ENCODE measurements around the gene GTF2F2. TPM values are rescaled to one million over a fixed set of nuclear protein-coding genes. Genes with fewer than 3 reads are reported as not detected.

Gene GTF2F2
- total and polyA plus RNA-seq, 9 of the 15 experiments (the other 6 are each of a cell fraction or from before 2014, with no cell fraction given): 19.7 to 44.8 (median 32.4) TPM

DNA sequence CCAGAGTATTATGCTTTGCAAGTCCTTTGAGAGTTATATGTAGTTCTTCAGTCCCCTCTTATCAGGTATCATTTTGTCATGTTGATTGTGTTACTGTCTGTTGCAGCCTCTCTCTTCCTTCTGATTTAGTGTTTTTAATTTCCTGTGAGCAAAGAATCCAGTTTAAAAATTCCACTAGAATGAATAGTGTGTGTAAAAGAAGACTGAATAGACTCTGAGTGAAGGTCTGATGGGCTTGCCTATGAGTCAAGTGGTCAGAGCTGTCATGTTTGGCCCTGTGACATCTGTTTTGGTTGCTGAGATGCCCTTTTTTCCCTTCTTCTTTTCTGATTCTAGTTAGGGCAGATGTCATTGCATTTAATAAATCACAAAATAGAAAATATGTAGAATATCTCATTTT lies 103.9 kb downstream of the GTF2F2 start (continued):
- no peak for TF ChIP-seq CTCF (IDR thresholded peaks at IDR 0.05 in 2 of 3, conservative IDR thresholded peaks at IDR 0.05 in 1 of 3; ENCODE audit: insufficient read depth in 2 of 3, low read depth in 1 of 3, low read length in 3 of 3)
- TF ChIP-seq IRF2 (CRISPR knock-in tag; IDR thresholded peaks at IDR 0.05): no peak
- TF ChIP-seq, protein P1, sequence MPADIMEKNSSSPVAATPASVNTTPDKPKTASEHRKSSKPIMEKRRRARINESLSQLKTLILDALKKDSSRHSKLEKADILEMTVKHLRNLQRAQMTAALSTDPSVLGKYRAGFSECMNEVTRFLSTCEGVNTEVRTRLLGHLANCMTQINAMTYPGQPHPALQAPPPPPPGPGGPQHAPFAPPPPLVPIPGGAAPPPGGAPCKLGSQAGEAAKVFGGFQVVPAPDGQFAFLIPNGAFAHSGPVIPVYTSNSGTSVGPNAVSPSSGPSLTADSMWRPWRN (IDR thresholded peaks at IDR 0.05; ENCODE audit: low read depth): no peak
- TF ChIP-seq RBM25 (IDR thresholded peaks at IDR 0.05; ENCODE audit: low read depth, low read length, severe bottlenecking): no peak
- TF ChIP-seq PCBP1 (IDR thresholded peaks at IDR 0.05; ENCODE audit: low read depth, low read length, poor library complexity, severe bottlenecking): no peak
- TF ChIP-seq NR1H2 (CRISPR knock-in tag; IDR thresholded peaks at IDR 0.05): no peak
- TF ChIP-seq ZBED1 (IDR thresholded peaks at IDR 0.05): no peak
- TF ChIP-seq BACH1 (tag; IDR thresholded peaks at IDR 0.05): no peak
- no peak for TF ChIP-seq DPF2 (IDR thresholded peaks at IDR 0.05)

GRCh38 chr13:45225370-45225769 lies 105.1 kb downstream of the GTF2F2 start:
- no peak for FAIRE-seq
- ATAC-seq: no peak
- TF ChIP-seq IRF2 (CRISPR knock-in tag; IDR thresholded peaks at IDR 0.05) (no peak), SFPQ (IDR thresholded peaks at IDR 0.05; ENCODE audit: low read depth, low read length) (no peak), CREBBP (IDR thresholded peaks at IDR 0.05; ENCODE audit: low read depth, low read length) (no peak), KLF10 (CRISPR knock-in tag; IDR thresholded peaks at IDR 0.05) (no peak), CBX8 (IDR thresholded peaks at IDR 0.05; ENCODE audit: borderline replicate concordance, extremely low read depth, low read depth, low read length, poor library complexity, severe bottlenecking) (no peak), ZNF263 (CRISPR knock-in tag; IDR thresholded peaks at IDR 0.05; ENCODE audit: borderline replicate concordance) (no peak), ZNF316 (IDR thresholded peaks at IDR 0.05) (no peak)
- TF ChIP-seq, protein P2, sequence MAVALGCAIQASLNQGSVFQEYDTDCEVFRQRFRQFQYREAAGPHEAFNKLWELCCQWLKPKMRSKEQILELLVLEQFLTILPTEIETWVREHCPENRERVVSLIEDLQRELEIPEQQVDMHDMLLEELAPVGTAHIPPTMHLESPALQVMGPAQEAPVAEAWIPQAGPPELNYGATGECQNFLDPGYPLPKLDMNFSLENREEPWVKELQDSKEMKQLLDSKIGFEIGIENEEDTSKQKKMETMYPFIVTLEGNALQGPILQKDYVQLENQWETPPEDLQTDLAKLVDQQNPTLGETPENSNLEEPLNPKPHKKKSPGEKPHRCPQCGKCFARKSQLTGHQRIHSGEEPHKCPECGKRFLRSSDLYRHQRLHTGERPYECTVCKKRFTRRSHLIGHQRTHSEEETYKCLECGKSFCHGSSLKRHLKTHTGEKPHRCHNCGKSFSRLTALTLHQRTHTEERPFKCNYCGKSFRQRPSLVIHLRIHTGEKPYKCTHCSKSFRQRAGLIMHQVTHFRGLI (CRISPR knock-in tag; IDR thresholded peaks at IDR 0.05): no peak

More at GRCh38 chr13:45225370-45225769, 105.1 kb downstream of the GTF2F2 start:
- no peaks in the 10 kb centered on the region for H3K27me3 ChIP-seq (ENCODE audit: control insufficient read depth in 2 of 2, insufficient read depth in 2 of 2, low read length in 2 of 2)
- H3K9me3 ChIP-seq (replicated peaks; ENCODE audit: control insufficient read depth, insufficient read depth, low read depth, low read length): no peaks in the 10 kb centered on the region
- H3K4me3 ChIP-seq: no peak overlapping the region
- H3K4me2 ChIP-seq (ENCODE audit: insufficient read depth, low read length): no peak overlapping the region
- ChIA-PET POLR2A (interaction anchor here (0.9 kb wide), 1 partner anchor 10 kb away, joined by 3 read pairs; no protein-coding TSS in a partner anchor), CTCF (ENCODE audit: low intra/inter-chr PET ratio) (no interaction called here)
- H3K9me1 ChIP-seq (ENCODE audit: control insufficient read depth, insufficient read depth, low read length): no peaks in the 10 kb centered on the region
- H3K27ac ChIP-seq (ENCODE audit: extremely low read depth, low read depth, low read length): no peak overlapping the region
- H3K9ac ChIP-seq (ENCODE audit: insufficient read depth in 1 of 2, low read depth in 2 of 2, low read length in 2 of 2): no peak overlapping the region
- no peaks in the 10 kb centered on the region for H3K36me3 ChIP-seq (ENCODE audit: control insufficient read depth, insufficient read depth, low read length)
- no peak overlapping the region for H2AFZ ChIP-seq (ENCODE audit: low read depth, low read length)
- no TSS peak for BruUV-seq (replicated peaks)
- no peaks in the 10 kb centered on the region for H4K20me1 ChIP-seq (replicated peaks; ENCODE audit: control insufficient read depth, insufficient read depth, low read length)
- 0 out of 3 replicates have a peak, but pooled peaks cover 2% of the 10 kb centered on the region for H3K79me2 ChIP-seq (ENCODE audit: control insufficient read depth, insufficient read depth, low read length)
- DNase-seq (ENCODE audit: extremely low read depth in 1 of 4, low spot score in 3 of 4): no peak
- in situ Hi-C loops (cut with MboI) (no loop called here), intact Hi-C loops (cut with micrococcal nuclease) (no loop called here)
- no peaks in the 10 kb centered on the region; a peak in 1 of 5 replicates for H3K4me1 ChIP-seq (replicated peaks in 1 of 2; ENCODE audit: control insufficient read depth in 2 of 2, insufficient read depth in 2 of 2, low read length in 2 of 2)
- 85% methylated on average over 3 of the region's 4 CpGs for WGBS (ENCODE audit: insufficient coverage, low coverage, missing lambda C conversion rate)
